Measurements from ENCODE around the gene KLHL40. TPM values are rescaled to one million over a fixed set of nuclear protein-coding genes. Genes with fewer than 3 reads are reported as not detected.

KLHL40 gene
- total and polyA plus RNA-seq, 8 donors: not detected

DNA sequence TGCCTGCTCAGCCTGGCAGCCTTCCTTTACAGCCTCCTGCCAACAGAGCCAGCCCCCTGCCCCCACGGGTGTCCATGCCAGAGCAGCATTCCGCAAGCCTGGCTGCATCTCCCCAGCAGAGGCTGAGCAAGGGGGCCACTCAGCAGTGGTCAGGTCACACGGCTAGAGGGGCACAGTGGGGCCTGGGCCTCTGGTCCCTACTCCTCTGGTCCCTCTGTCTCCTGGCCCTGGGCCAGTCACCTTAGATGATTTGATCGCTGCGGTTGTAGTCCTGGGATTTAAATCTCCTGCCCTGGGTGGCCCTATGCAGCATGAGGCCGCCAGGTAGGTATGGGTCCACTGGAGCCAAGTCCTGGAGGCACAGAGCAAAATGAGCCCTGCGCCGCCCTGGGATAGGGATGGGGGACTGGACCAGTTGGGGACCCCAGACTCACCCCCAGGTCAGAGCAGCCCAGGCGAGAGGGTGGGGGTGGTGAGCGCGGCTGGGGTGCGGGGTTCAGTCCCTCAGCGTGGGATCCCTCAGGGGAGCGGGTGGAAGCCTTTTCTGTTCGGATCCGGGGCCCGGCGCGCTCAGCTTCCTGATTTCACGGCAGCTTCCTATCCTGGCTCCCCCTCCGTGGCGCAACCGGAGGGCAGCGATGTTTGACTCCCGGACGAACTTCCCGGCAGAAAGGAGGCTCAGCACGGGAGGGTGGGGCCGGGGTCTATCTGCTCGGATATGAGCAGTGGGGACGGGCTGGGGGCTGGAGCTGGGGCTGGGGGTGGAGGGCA, 31.6 kb upstream of the KLHL40 start, which contains the start of gene ZBTB47:
TSS of gene ZBTB47 (plus strand) at position 138 of the 771 bp plus-strand sequence. CDS start 4,659 bp downstream, outside the sequence.
- Histone ChIP-seq H3K27ac (peak within 1 kb of the TSS; percentile 73 to 88), H3K4me3 (peak within 1 kb of the TSS; percentile 76 to 78), H3K9me3 (no peaks in the 10 kb centered on the region), H3K27me3 (no peaks in the 10 kb centered on the region), H3K4me1 (peaks cover 27 to 66% of the 10 kb centered on the region in 2 donors), H3K36me3 (peaks cover 0 to 10% of the 10 kb centered on the region in 2 donors)
- ATAC-seq: peak; percentile 19
- intact Hi-C loops (cut with DNase I): no loop called here
- DNase-seq: peak in 3 of 4 donors; percentile 33 to 96 (median 75)
- TF ChIP-seq, protein P1, sequence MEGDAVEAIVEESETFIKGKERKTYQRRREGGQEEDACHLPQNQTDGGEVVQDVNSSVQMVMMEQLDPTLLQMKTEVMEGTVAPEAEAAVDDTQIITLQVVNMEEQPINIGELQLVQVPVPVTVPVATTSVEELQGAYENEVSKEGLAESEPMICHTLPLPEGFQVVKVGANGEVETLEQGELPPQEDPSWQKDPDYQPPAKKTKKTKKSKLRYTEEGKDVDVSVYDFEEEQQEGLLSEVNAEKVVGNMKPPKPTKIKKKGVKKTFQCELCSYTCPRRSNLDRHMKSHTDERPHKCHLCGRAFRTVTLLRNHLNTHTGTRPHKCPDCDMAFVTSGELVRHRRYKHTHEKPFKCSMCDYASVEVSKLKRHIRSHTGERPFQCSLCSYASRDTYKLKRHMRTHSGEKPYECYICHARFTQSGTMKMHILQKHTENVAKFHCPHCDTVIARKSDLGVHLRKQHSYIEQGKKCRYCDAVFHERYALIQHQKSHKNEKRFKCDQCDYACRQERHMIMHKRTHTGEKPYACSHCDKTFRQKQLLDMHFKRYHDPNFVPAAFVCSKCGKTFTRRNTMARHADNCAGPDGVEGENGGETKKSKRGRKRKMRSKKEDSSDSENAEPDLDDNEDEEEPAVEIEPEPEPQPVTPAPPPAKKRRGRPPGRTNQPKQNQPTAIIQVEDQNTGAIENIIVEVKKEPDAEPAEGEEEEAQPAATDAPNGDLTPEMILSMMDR (IDR thresholded peaks at IDR 0.05): no peak

DNA sequence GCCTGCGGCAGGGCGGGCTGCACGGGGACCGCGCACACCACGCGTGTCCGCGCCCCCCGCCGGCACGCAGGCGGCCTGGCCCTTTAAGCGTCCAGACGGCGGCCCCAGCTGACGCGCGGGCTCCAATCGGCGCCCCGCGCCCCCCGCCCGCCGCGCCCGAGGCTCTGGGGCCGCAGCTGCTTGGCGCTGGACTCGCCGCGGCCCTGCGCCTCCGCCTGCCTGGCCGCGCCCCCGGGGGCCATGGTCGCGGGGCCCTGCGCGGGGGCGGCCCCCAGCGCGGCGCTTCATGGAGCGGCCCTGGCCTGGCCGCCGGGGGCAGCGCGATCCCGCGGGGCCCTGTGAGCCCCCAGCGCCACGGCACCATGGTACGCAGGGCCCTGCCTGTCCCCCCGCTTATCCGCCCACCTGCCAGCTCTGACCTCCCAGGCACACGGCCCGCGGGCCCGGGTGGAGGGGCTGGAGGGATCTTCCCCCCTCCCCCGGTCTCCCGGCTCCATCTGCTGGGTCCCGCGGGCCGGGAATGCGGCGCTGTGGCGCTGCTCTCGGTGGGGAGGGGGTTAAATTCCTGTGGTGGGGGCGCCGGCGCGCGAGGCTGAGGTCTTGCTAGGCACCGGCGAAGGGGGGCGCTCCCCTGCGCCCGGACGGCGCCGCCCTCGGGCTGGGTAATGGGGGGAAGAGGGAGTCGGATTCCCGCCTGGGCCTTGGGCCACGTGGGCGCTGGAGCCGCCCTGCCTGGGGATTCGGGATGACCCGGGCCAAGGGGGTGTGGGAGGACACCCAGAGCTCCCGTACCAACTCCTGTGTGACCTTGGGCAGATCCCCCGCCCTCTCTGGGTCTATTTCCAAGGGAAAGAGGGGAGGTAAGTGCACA, 30.8 kb upstream of the KLHL40 start:
- H3K4me3 ChIP-seq: peak overlapping the region; percentile 76 to 78
- peaks cover 0 to 14% of the 10 kb centered on the region in 2 donors for H3K36me3 ChIP-seq
- no peaks in the 10 kb centered on the region for H3K27me3 ChIP-seq
- intact Hi-C loops (cut with DNase I): no loop called here
- no peaks in the 10 kb centered on the region for H3K9me3 ChIP-seq
- peaks cover 27 to 72% of the 10 kb centered on the region in 2 donors for H3K4me1 ChIP-seq
- H3K27ac ChIP-seq: peak overlapping the region; percentile 73 to 88
- TF ChIP-seq, protein P1 (IDR thresholded peaks at IDR 0.05): no peak
- ATAC-seq (peak; percentile 59), DNase-seq (peak; percentile 55 to 89 (median 68))

DNA sequence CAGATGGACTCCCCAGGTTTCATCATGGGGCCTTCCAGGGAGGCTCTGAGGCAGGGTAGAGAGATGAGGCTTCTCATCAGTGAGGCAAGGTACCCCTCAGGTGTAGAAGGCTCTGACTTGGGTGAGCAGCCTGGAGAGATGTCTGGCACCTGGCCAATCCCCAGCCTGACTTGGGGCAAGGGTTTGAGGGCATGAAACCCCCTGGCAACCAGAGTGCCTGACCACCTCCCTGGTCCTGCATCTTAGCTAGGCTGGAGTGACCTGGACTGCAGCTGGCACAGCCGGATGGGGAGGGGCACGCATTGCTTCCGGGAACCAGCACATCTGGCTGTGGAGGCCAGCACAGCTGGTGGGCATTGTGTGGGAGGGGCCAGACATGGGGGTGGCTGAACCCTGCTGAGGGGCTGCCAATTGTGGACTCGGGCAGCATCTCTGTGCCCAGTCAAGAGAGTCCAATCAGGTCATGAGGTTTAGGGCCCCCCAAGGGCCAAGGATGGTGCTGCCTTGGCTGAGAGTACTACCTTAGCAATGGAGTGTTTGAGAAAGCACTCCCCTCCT, 29.9 kb upstream of the KLHL40 start:
- Histone ChIP-seq H3K27me3 (no peaks in the 10 kb centered on the region), H3K27ac (peak overlapping the region in 1 of 2 donors; percentile 88), H3K4me1 (peaks cover 27 to 66% of the 10 kb centered on the region in 2 donors), H3K9me3 (no peaks in the 10 kb centered on the region), H3K4me3 (peak overlapping the region in 1 of 2 donors; percentile 78), H3K36me3 (peaks cover 0 to 23% of the 10 kb centered on the region in 2 donors)
- DNase-seq: peak in 1 of 4 donors; percentile 69
- intact Hi-C loops (cut with DNase I): no loop called here
- no peak for ATAC-seq
- TF ChIP-seq, protein P1 (IDR thresholded peaks at IDR 0.05): no peak

DNA sequence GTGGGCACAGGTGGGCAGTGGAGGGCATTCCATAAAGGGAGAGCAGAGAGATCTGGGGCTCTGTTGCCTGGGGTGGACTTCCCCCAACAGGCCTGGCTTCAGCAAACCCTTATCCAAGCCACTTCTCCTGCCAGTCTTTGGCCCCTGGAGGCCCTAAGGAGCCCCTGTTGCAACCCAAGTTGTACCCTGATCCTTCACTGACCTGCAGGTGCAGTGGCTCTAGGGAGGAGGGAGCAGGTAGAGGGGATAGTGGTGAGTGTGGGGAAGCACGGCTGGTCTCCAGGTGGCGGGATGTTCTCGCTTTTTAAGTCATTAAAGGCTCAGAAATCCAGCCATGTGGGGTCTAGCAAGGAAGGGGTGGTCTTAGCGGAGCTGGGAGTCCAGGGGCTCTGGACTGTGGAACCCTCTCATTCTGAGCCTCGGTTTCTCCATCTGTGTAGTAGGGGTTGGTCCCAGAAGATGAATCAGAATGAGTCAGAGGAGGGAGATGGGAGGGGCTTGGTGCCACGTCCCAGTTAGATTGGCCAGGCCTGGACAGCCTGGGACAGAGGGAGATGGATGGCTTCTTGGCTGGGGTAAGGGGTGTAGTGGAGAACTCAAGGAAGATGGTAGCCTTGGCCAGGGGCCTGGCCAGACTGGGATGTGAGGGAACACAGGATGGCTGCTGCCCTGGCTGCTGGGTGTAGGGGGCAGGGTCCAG, 29.2 kb upstream of the KLHL40 start:
- Histone ChIP-seq H3K27me3 (no peaks in the 10 kb centered on the region), H3K4me1 (peaks cover 27 to 58% of the 10 kb centered on the region in 2 donors), H3K36me3 (peaks cover 0 to 27% of the 10 kb centered on the region in 2 donors), H3K27ac (peak overlapping the region in 1 of 2 donors; percentile 88), H3K4me3 (peak overlapping the region in 1 of 2 donors; percentile 78), H3K9me3 (no peaks in the 10 kb centered on the region)
- intact Hi-C loops (cut with DNase I): no loop called here
- DNase-seq (peak in 1 of 4 donors; percentile 63), ATAC-seq (no peak)
- TF ChIP-seq, protein P1 (IDR thresholded peaks at IDR 0.05): no peak
